OCI-LY1 (cell line): ENCODE results near the gene CCR2.

Experiments
- H2AFZ ChIP-seq: fragments of 200-600 bp; sonication (generic), shearing (Covaris generic); 2 replicates; pipeline ENCODE4 v1.6.0; 2014; ENCODE audit warnings: antibody characterized with exemption, mild to moderate bottlenecking, low read length
- H3F3A ChIP-seq: fragments of 200-600 bp; sonication (generic), shearing (Covaris generic); 2 replicates; pipeline ENCODE4 v1.6.0; 2014; ENCODE audit warnings: mild to moderate bottlenecking, antibody characterized with exemption, low read length, moderate library complexity; ENCODE audit not compliant: insufficient read depth
- H3K27ac ChIP-seq: fragments of 200-600 bp; sonication (generic); 2 replicates; pipeline ENCODE4 v1.5.1; 2014; ENCODE audit warnings: low read length, mixed run types, mild to moderate bottlenecking, low read depth; ENCODE audit not compliant: poor library complexity, severe bottlenecking
- H3K27me3 ChIP-seq: fragments of 200-600 bp; sonication (generic); 2 replicates; pipeline ENCODE4 v1.6.0; 2014; ENCODE audit warnings: antibody characterized with exemption, mild to moderate bottlenecking, low read length, moderate library complexity; ENCODE audit not compliant: insufficient read depth
- H3K36me3 ChIP-seq: fragments of 200-600 bp; sonication (generic); 2 replicates; pipeline ENCODE4 v1.6.1; 2014; ENCODE audit warnings: mild to moderate bottlenecking, antibody characterized with exemption, low read length, moderate library complexity, mixed read lengths; ENCODE audit not compliant: insufficient read depth
- H3K4me1 ChIP-seq: fragments of 200-600 bp; sonication (generic); 2 replicates; pipeline ENCODE4 v1.5.1; 2014; ENCODE audit warnings: mild to moderate bottlenecking, low read length, moderate library complexity; ENCODE audit not compliant: insufficient read depth, severe bottlenecking
- H3K4me2 ChIP-seq: fragments of 200-600 bp; sonication (generic), shearing (Covaris generic); 2 replicates; pipeline ENCODE4 v1.6.1; 2014; ENCODE audit warnings: low read length
- H3K4me3 ChIP-seq: fragments of 200-600 bp; sonication (generic); 2 replicates; pipeline ENCODE4 v1.5.1; 2014; ENCODE audit warnings: low read length, low read depth, mild to moderate bottlenecking, mixed read lengths; ENCODE audit not compliant: poor library complexity, severe bottlenecking
- H3K79me2 ChIP-seq: fragments of 200-600 bp; shearing (Covaris generic); 2 replicates; pipeline ENCODE4 v1.6.1; 2016; ENCODE audit warnings: mixed run types, low read length, mixed read lengths; ENCODE audit not compliant: insufficient read depth
- H3K9ac ChIP-seq: fragments of 200-600 bp; sonication (generic), shearing (Covaris generic); 2 replicates; pipeline ENCODE4 v1.6.1; 2014; ENCODE audit warnings: mild to moderate bottlenecking, low read length, mixed read lengths
- H3K9me2 ChIP-seq: fragments of 200-600 bp; sonication (generic), shearing (Covaris generic); 2 replicates; pipeline ENCODE4 v1.6.1; 2014; ENCODE audit warnings: low read depth, mild to moderate bottlenecking, low read length, mixed read lengths
- H3K9me3 ChIP-seq: fragments of 200-600 bp; shearing (Covaris generic); 2 replicates; pipeline ENCODE4 v1.6.1; 2014; ENCODE audit warnings: low read length, mixed read lengths
- H4K20me1 ChIP-seq: fragments of 200-600 bp; sonication (generic), shearing (Covaris generic); 2 replicates; pipeline ENCODE4 v1.6.0; 2016; ENCODE audit warnings: mild to moderate bottlenecking, low read length; ENCODE audit not compliant: insufficient read depth
- EZH2 ChIP-seq: fragments of 200-600 bp; sonication (generic), shearing (Covaris generic); IDR thresholded peaks from 2 replicates; pipeline ENCODE4 v1.8.0; 2017; ENCODE audit warnings: borderline replicate concordance, mixed run types, mild to moderate bottlenecking, antibody characterized with exemption, low read length, moderate library complexity, mixed read lengths
- TF ChIP-seq, protein P1 (sequence below): fragments of 200-600 bp; sonication (generic), shearing (Covaris generic); IDR thresholded peaks from 2 replicates; pipeline ENCODE4 v1.5.1; 2017; ENCODE audit warnings: mild to moderate bottlenecking, antibody characterized with exemption, low read length, moderate library complexity, mixed read lengths

Gene CCR2

DNA sequence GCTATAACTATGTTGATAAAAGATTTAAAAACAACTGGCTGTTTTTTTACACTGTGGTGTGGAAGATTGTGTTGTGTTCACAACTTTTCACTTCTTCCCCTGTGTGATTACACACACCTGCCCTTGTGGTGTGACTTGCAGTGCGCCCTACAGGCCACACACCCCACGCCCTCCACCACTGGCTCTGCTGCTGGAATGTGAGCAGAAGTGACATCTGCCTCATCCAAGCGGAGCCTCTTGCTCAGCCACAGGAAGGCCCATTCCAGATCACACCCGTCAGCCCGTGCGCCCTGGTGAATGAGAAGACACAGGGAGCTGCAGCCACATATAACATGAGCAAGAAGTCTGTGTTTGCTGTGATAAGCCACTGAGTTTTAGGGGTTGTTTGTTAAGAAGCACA lies 7.0 kb downstream of the CCR2 start:
- H3K9me2 ChIP-seq = no peaks in the 10 kb centered on the region
- H3F3A ChIP-seq = no peaks in the 10 kb centered on the region
- H3K79me2 ChIP-seq = no peaks in the 10 kb centered on the region
- no peaks in the 10 kb centered on the region for H3K4me1 ChIP-seq
- H2AFZ ChIP-seq = no peak overlapping the region
- no peak overlapping the region for H3K4me2 ChIP-seq
- no peak for TF ChIP-seq EZH2
- TF ChIP-seq, protein P1, sequence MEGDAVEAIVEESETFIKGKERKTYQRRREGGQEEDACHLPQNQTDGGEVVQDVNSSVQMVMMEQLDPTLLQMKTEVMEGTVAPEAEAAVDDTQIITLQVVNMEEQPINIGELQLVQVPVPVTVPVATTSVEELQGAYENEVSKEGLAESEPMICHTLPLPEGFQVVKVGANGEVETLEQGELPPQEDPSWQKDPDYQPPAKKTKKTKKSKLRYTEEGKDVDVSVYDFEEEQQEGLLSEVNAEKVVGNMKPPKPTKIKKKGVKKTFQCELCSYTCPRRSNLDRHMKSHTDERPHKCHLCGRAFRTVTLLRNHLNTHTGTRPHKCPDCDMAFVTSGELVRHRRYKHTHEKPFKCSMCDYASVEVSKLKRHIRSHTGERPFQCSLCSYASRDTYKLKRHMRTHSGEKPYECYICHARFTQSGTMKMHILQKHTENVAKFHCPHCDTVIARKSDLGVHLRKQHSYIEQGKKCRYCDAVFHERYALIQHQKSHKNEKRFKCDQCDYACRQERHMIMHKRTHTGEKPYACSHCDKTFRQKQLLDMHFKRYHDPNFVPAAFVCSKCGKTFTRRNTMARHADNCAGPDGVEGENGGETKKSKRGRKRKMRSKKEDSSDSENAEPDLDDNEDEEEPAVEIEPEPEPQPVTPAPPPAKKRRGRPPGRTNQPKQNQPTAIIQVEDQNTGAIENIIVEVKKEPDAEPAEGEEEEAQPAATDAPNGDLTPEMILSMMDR = no peak
- H3K27ac ChIP-seq = no peak overlapping the region
- H3K4me3 ChIP-seq = no peak overlapping the region
- no peaks in the 10 kb centered on the region for H3K27me3 ChIP-seq
- H4K20me1 ChIP-seq = no peaks in the 10 kb centered on the region
- no peak overlapping the region for H3K9ac ChIP-seq
- no peaks in the 10 kb centered on the region for H3K9me3 ChIP-seq
- H3K36me3 ChIP-seq = no peaks in the 10 kb centered on the region

DNA sequence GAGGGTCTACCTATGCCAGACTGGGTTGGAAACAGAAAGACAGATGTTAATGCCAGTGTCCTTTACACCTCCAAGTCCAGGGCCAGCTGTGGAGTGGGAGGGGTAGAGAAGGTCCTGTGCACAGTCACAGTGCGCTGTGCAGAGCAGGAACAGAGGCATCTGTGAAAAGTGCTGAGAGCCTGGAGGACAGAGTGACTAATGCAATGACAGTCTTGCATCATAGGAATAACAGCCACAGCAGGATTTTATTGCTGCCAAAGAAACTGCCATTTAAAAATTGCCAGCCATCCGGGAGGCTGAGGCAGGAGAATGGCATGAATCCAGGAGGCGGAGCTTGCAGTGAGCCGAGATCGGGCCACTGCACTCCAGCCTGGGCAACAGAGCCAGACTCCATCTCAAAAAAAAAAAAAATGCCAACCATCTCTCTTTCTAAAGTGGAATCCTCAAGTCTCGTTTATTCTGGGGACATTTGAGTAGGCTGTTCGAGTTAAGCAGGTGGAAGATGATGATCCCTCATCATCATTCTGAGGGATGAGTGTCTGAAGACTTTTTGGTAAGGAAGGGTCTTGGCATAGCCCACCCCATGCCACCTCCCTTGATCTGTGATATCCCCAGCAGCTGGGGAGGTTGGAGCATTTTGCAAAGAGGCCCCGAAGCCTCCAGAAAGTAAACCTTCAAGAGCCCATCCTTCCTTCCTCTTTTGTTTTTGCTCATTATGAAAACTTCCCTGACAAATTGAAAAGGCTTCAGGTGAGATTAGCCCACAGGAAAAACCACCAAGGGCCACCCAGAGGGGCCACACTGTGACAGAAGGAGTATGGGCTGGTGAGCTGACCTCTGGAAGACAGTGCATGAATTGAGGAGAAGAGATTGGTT lies 7.7 kb downstream of the CCR2 start:
- H3K4me2 ChIP-seq = no peak overlapping the region
- H4K20me1 ChIP-seq = no peaks in the 10 kb centered on the region
- no peaks in the 10 kb centered on the region for H3K9me2 ChIP-seq
- H3K9me3 ChIP-seq = no peaks in the 10 kb centered on the region
- no peak overlapping the region for H2AFZ ChIP-seq
- no peaks in the 10 kb centered on the region for H3F3A ChIP-seq
- no peaks in the 10 kb centered on the region for H3K36me3 ChIP-seq
- no peak overlapping the region for H3K4me3 ChIP-seq
- TF ChIP-seq EZH2 = no peak
- TF ChIP-seq, protein P1 = no peak
- H3K27me3 ChIP-seq = no peaks in the 10 kb centered on the region
- no peak overlapping the region for H3K27ac ChIP-seq
- H3K4me1 ChIP-seq = no peaks in the 10 kb centered on the region
- H3K79me2 ChIP-seq = no peaks in the 10 kb centered on the region
- H3K9ac ChIP-seq = no peak overlapping the region

DNA sequence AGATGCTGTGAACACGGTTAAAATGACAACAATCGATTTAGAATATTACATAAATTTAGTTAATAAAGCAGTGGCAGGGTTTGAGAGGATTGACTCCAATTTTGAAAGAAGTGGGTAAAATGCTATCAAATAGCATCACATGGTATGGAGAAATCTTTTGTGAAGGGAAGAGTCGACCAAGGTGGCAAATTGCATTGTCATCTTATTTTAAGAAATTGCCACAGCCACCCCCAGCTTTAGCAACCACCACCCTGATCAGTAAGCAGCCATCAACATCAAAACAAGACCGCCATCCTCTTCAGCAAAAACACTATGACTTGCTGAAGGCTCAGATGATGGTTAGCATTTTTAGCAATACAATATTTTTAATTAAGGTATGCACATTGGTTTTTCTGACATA lies 11.1 kb downstream of the CCR2 start:
- Histone ChIP-seq H3K9ac (no peak overlapping the region), H3F3A (no peaks in the 10 kb centered on the region), H3K27ac (no peak overlapping the region), H4K20me1 (no peaks in the 10 kb centered on the region), H3K27me3 (no peaks in the 10 kb centered on the region; the same call in 1 of the 2 replicates), H3K4me2 (no peak overlapping the region), H3K4me1 (no peaks in the 10 kb centered on the region), H2AFZ (no peak overlapping the region), H3K9me2 (no peaks in the 10 kb centered on the region), H3K79me2 (no peaks in the 10 kb centered on the region), H3K36me3 (no peaks in the 10 kb centered on the region), H3K9me3 (no peaks in the 10 kb centered on the region), H3K4me3 (no peak overlapping the region)
- TF ChIP-seq, protein P1 = no peak
- no peak for TF ChIP-seq EZH2
